Effector memory CD4-positive, alpha-beta T cell (primary cell): Measurements from ENCODE around the gene NIT1.

Experiments
- DNase-seq, 3 donors: peaks; one replicate each; pipeline ENCODE4 v3.0.0-alpha.2; 2020
- H3K27ac ChIP-seq: 2 replicates; pipeline ENCODE4 v1.7.0; 2013; ENCODE audit warnings: mild to moderate bottlenecking, low read length, moderate library complexity; ENCODE audit not compliant: insufficient read depth, poor library complexity, severe bottlenecking
- H3K27me3 ChIP-seq: replicated peaks from 2 replicates; pipeline ENCODE4 v1.7.0; 2013; ENCODE audit warnings: mild to moderate bottlenecking, low read length; ENCODE audit not compliant: insufficient read depth, control insufficient read depth, poor library complexity, severe bottlenecking
- H3K36me3 ChIP-seq: 2 replicates; pipeline ENCODE4 v1.7.0; 2013; ENCODE audit warnings: mild to moderate bottlenecking, low read length, moderate library complexity; ENCODE audit not compliant: control insufficient read depth, insufficient read depth
- H3K4me1 ChIP-seq: 2 replicates; pipeline ENCODE4 v1.7.0; 2013; ENCODE audit warnings: low read length, mild to moderate bottlenecking; ENCODE audit not compliant: control insufficient read depth, insufficient read depth, poor library complexity, severe bottlenecking
- H3K4me3 ChIP-seq: 2 replicates; pipeline ENCODE4 v1.7.0; 2013; ENCODE audit warnings: low read length, low read depth, mild to moderate bottlenecking; ENCODE audit not compliant: insufficient read depth, poor library complexity, severe bottlenecking
- H3K9me3 ChIP-seq: 2 replicates; pipeline ENCODE4 v1.7.0; 2013; ENCODE audit warnings: mild to moderate bottlenecking, low read length, moderate library complexity; ENCODE audit not compliant: control insufficient read depth

NIT1 gene

DNA sequence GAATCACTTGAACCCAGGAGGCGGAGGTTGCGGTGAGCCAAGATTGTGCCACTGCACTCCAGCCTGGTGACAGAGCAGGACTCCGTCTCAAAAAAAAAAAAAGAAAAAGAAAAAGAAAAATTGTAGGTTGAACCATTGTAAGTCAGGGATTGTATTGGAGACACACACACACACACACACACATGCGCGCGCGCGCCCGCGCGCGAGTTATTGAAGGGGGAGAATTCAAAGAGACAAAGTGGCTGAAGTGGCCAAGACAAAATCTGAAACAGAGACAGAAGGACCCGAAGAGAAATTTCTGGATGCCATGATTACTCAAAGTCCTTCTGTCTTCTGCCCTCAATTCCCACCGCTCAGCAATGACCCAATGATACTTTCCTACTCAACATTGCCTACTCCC lies 23.4 kb upstream of the NIT1 start:
- no peaks in the 10 kb centered on the region for H3K27me3 ChIP-seq
- H3K9me3 ChIP-seq = no peaks in the 10 kb centered on the region
- no peak for DNase-seq
- peaks cover under 1% of the 10 kb centered on the region for H3K36me3 ChIP-seq
- no peaks in the 10 kb centered on the region for H3K4me1 ChIP-seq
- no peak overlapping the region for H3K4me3 ChIP-seq
- no peak overlapping the region for H3K27ac ChIP-seq

DNA sequence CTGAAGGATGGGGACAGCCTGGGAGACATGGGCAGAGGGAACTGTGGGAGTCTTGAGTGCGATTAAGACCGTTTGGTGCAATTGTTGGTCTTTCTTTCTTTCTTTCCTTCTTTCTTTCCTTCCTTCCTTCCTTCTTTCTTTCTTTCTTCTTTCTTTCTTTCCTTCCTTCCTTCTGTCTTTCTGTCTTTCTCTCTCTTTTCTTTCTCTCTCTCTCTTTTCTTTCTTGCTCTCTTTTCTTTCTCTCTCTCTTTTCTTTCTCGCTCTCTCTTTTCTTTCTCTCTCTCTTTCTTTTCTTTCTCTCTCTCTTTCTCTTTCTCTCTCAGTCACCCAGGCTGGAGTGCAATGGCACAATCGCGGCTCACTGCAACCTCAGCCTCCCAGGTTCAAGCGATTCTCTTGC lies 22.7 kb upstream of the NIT1 start:
- no peaks in the 10 kb centered on the region for H3K4me1 ChIP-seq
- no peaks in the 10 kb centered on the region for H3K9me3 ChIP-seq
- no peak for DNase-seq

DNA sequence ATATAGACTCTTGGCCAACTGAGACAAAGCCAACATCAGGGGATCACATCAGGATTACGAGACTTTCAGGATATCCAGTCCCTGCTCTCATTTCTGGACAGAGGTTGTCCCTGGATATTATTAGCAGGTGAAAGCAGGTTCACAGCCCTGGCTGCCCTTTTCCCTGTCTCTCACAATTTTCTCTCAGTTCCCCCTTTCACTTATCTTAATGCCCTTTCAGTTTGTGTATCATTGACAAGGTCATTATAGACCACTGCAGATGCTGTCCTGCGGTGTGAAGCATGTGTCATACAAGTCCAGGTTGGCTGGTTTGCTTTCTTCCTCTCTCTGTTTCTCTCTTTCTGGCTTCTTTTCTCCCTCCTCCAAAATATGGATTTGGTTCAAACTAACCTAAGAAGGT lies 21.9 kb upstream of the NIT1 start:
- Histone ChIP-seq H3K27me3 (no peaks in the 10 kb centered on the region), H3K36me3 (peaks cover 3% of the 10 kb centered on the region), H3K27ac (no peak overlapping the region), H3K4me1 (no peaks in the 10 kb centered on the region), H3K4me3 (no peak overlapping the region), H3K9me3 (no peaks in the 10 kb centered on the region)
- DNase-seq = no peak

More for the DNA sequence above, 22.7 kb upstream of the NIT1 start:
- Histone ChIP-seq H3K4me3 (no peak overlapping the region), H3K27ac (no peak overlapping the region), H3K36me3 (peaks cover 3% of the 10 kb centered on the region), H3K27me3 (no peaks in the 10 kb centered on the region)

DNA sequence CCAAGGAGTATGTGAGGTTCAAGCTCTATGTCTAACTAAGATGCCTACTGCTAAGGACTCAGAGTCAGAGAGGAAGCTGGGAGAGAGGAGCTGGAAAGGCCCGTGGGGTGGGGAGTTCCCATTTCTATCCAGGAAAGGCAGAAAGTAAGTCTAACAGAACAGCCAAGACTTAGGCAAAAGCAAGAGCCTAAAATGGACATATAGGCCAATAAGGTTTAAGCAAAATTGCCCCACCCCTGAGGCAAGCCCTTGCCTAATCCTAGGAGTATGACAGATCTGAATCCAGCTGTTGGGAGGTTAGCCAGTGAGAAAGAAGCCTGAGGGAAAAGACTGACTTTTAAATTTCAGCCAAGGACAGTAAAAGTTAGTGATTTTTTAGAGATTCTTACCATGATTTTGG lies 21.4 kb upstream of the NIT1 start:
- Histone ChIP-seq H3K9me3 (no peaks in the 10 kb centered on the region), H3K36me3 (peaks cover 5% of the 10 kb centered on the region), H3K4me3 (no peak overlapping the region), H3K27ac (no peak overlapping the region), H3K4me1 (no peaks in the 10 kb centered on the region), H3K27me3 (no peaks in the 10 kb centered on the region)
- no peak for DNase-seq

DNA sequence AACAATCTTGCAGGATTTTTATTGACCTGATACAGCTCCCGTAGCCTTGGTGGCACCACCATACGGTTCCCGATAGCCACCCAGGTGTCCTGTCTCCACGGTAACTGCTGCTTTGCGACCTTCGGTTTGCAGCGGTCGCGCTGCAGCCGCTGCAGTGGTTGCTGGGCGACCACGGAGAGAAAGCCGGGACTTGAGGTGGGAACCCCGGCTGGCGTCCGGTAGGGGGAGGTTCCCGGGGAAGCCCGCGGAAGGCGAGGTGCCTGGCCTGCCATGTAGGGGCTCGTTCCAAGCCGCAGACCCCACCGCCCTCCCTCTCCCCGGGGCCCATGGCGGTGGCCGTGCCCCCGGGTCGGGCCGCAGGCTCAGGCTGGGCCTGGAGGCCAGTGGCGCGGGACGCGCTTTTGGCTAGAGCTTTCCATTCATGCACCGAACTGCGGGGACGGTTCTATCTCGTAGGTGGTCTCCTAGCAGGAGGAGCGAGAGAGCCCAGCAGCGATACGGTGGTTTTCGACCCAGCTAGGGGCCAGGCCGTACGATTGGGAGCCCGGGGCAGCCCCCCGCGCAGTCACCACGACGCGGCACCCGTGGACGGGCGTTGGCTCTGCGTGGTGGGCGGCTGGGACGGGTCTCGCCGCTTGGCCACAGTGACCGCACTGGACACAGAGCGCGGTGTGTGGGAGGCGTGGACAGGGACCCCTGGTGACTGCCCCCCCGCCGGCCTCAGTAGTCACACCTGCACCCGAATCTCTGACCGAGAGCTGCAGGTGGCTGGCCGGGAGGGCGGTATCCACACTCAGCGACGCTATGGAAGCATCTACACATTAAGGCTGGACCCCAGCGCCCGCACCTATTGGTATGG lies 19.5 kb upstream of the NIT1 start, which contains the start of gene KLHDC9:
Gene KLHDC9, plus strand, starts transcription at position 152 of the 859 bp plus-strand sequence. Its CDS starts 175 bp downstream, at position 327.
- peak within 1 kb of the TSS; percentile 70 for H3K27ac ChIP-seq

DNA sequence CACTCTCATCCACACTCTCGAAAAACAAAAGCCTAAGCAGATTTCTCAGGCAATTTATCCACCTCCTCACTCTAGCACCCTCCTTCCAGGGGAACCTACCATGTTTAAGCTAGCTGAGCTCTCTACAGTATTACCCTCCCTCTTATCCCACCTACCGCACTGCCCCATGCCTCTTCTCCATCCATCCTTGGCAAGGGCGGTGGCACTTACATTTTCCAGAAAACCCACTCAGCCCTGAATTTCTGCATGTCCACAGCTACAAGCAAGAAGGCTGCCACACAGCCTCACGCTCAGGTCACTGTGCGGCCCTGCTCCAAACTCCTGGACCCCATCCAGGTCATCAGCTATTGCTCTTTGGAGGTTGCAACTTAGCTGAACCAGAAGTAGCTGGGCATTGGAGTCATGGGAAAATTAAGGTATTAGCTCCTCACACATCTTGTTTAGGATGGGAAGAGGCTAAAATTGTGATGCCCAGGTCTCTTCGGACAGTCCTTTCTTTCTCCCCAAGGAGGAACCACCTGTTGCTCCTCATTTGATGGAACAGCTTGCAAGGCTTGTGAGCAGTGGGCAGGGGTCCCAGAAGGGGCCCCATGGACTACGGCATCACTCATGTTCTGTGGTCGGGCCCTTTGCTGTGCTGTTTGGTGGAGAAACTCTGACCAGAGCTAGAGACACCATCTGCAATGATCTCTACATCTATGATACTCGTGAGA lies 18.7 kb upstream of the NIT1 start:
- Histone ChIP-seq H3K27ac (no peak overlapping the region), H3K4me3 (no peak overlapping the region), H3K9me3 (no peaks in the 10 kb centered on the region), H3K27me3 (no peaks in the 10 kb centered on the region), H3K4me1 (no peaks in the 10 kb centered on the region), H3K36me3 (peaks cover 16% of the 10 kb centered on the region)
- no peak for DNase-seq

More for the DNA sequence above, 19.5 kb upstream of the NIT1 start, which contains the start of gene KLHDC9:
- H3K4me1 ChIP-seq = no peaks in the 10 kb centered on the region
- peaks cover 16% of the 10 kb centered on the region for H3K36me3 ChIP-seq
- peak; percentile 59 to 71 (median 60) for DNase-seq
- H3K27me3 ChIP-seq = no peaks in the 10 kb centered on the region
- H3K9me3 ChIP-seq = no peaks in the 10 kb centered on the region
- peak within 1 kb of the TSS; percentile 59 for H3K4me3 ChIP-seq

DNA sequence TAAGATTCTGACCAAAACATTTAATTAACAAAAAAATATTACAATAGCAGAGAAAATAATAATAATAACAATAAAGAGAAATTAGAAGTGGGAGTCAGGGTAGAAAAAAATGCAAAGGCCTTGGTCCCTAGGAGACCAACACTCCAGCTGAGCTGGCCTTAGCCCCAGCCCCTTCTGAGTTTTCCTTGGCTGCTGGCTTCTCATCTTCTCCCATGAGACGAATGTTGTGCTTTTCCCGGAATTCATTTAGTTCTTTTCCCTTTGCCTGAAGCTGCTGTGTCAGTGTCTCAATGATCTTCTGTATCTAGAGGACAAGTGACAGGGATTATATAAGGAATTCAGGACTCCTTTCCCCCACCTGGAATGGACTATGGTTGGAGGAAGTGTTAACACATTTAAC lies 17.3 kb upstream of the NIT1 start:
- Histone ChIP-seq H3K9me3 (no peaks in the 10 kb centered on the region), H3K27ac (no peak overlapping the region), H3K27me3 (no peaks in the 10 kb centered on the region), H3K36me3 (peaks cover 16% of the 10 kb centered on the region), H3K4me1 (no peaks in the 10 kb centered on the region), H3K4me3 (no peak overlapping the region)
- no peak for DNase-seq

DNA sequence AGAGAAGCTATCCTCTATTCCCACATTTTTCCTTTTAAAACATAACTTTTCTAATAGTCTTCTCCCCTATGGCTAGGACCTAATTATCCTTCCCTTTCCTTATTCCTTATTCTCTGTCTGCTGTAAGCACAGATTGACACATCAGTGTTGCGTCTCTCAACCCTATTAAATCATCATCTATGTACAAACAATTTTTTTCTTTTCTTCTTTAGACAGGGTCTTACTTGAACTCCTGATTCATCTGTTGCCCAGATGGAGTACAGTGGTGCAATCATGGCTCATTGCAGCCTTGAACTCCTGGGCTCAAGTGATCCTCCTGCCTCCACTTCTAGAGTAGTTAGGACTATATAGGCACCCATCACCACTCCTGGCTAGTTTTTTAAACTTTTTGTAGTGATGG lies 11.5 kb upstream of the NIT1 start:
- no peak overlapping the region for H3K27ac ChIP-seq
- H3K4me3 ChIP-seq = no peak overlapping the region
- no peak for DNase-seq
- H3K27me3 ChIP-seq = no peaks in the 10 kb centered on the region
- no peaks in the 10 kb centered on the region for H3K4me1 ChIP-seq
- H3K9me3 ChIP-seq = no peaks in the 10 kb centered on the region
- H3K36me3 ChIP-seq = peaks cover 16% of the 10 kb centered on the region

DNA sequence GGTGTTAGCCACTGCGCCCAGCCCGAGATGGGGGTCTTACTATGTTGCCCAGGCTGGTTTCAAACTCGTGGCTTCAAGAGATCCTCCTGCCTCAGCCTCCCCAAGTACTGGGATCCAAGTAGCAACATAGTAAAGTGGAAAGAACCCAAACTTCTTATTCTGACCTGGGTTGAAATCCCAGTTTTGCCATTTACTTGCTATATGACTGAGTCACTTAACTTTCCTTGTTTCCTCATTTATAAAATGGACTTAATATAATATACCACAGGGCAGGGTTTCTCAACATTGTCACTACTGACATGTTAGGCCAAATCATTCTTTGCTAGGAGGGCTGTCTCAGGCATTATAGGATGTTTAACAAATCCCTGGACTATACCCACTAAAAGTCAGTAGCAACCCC lies 6.8 kb upstream of the NIT1 start:
- no peak for DNase-seq
- no peak overlapping the region for H3K27ac ChIP-seq
- no peaks in the 10 kb centered on the region for H3K27me3 ChIP-seq
- H3K9me3 ChIP-seq = no peaks in the 10 kb centered on the region
- H3K4me1 ChIP-seq = peaks cover 1% of the 10 kb centered on the region
- H3K36me3 ChIP-seq = peaks cover 4% of the 10 kb centered on the region
- no peak overlapping the region for H3K4me3 ChIP-seq

DNA sequence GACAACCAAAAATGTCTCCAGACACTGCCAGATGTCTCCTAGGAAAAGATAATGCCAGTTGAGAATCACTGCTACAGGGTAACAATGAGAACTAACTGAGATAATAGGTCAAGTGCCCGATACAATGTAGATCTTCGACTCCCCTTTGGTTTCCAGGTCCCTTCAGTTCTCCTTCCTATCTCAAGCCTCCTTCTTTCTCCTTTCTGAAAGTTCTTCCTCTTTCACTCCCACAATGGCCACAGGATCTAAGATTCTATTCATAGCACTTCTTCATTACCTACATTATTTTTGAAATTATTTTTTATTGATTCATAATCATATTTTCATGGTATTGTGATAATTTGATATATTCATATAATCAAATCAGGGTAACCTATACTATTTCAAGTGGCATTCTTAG lies 6.4 kb upstream of the NIT1 start:
- peaks cover 5% of the 10 kb centered on the region for H3K4me1 ChIP-seq
- no peaks in the 10 kb centered on the region for H3K9me3 ChIP-seq
- H3K36me3 ChIP-seq = peaks cover 4% of the 10 kb centered on the region
- no peak overlapping the region for H3K4me3 ChIP-seq
- H3K27me3 ChIP-seq = no peaks in the 10 kb centered on the region
- H3K27ac ChIP-seq = no peak overlapping the region
- DNase-seq = no peak
